HG03159 (cell line): ENCODE data around the gene IQGAP3.
"Not testable (repeated sequence)": the region's sequence is repeated elsewhere in the genome, so short reads cannot be mapped to it uniquely, and the experiment has no call there.

Experiments used
- ATAC-seq: cut with Tn5 transposase; IDR thresholded peaks from one replicate; pipeline ENCODE4 v1.9.1; 2021; ENCODE audit warnings: mild to moderate bottlenecking, moderate library complexity; ENCODE audit not compliant: unreplicated experiment

The IQGAP3 gene

DNA sequence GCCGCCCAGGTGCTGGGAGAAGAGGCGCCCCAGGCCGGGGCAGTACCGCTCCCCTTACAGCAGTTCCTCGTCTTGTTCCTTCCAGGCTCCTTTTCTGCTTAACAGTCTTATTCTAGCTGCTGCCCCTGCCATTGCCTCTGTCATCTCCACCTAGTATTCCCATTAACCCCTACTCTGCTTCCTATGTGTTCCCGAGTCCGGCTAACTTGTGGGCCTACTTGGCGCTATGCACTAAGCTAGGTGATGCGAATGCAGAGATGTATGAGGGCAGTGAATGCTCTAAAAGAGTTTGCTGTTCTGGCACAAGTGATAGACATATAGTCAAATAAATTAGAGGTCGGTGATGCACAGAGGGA, 276 bp upstream of the IQGAP3 start:
- ATAC-seq: no peak

DNA sequence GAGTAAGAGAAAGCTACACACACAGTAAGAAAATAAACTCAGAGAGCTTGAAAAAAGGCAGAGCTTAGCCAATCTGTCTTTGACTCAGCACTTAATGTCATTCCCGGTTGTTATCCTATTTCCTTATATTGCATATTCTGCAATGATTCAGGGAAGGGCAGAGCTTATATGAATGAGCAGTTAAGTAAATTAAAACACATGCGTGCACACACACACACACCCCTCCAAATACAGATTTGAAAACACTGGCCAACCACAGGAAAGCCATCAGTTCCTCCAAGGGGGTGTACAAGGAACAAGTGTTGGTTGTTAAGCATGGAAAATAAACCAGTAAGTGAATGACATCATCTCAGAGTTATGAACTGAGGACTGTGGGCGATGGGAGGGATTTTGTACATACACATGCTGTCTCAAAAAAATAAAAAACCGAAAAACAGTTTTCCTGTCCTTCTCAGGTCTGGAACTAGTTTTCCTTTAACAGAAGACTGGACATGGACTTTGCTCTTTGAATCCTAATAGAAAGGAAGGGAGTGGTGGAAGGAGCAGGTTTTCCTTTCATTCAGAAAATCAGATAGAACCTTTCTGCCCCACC, 1.0 kb downstream of the IQGAP3 start:
- ATAC-seq: no peak

DNA sequence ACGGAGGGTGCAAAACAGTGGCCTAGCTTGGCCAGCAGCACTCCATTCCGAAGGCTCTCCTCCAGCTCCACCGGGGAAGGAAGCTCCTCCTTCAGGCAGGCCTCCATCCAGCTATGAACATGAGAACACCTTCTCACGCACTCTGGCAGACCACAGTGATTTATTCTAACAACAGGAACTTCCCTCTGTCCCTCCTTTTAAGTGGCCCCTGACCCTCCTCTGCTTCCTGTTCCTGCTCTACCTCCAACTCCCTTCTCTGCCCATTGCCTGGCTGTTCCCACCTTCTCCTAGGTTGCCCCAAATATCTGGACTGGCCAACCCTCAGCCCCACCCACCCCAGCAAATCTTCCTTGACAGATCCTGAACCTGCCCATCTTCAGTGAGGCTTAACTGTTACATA, 5.9 kb downstream of the IQGAP3 start:
- no peak for ATAC-seq

DNA sequence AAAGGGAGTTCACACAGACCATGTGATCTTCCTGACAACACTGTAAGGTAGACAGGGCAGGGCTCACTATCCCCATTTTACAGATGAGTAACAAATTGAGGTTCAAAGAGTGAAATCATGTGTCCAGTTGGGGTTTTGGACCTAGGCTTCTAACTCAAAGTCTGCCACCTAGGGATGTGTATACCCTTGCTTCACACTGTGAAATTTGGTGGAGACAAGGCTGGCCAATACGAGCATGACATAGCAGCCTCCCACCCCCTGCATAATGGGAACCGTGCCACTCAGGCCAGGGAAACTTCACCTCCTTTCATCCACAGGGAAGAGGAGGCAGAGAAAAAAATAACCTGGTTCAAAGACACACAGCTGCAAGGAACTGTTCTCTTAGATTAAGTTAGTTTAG, 6.8 kb downstream of the IQGAP3 start:
- no peak for ATAC-seq

GRCh38 chr1:156560585-156561163, 11.7 kb downstream of the IQGAP3 start:
- no peak for ATAC-seq

GRCh38 chr1:156559797-156560385, 12.5 kb downstream of the IQGAP3 start:
- ATAC-seq: no peak

- ATAC-seq: no peak
Measured at GRCh38 chr1:156559086-156559796, 13.1 kb downstream of the IQGAP3 start.

DNA sequence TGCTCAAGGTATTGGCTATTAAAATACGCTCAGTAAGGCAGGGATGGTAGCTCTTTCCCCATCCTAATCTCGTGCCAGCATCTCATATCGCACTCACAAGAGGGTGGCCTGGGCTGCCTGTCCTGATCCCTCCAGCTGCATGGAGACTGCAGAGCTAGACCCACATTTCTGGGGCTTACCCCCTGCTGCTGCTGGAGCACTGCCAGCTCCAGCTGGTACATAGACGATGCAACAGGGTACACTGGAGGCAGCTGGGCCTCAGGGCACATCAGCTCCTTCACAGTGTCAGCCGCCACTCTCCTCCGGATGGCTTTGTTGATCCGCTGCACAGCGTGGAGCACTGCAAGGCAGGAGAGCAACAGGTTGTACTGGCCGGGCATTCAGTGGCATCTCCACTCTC, 16.0 kb downstream of the IQGAP3 start:
- ATAC-seq: no peak

GRCh38 chr1:156555715-156556114, 16.6 kb downstream of the IQGAP3 start:
- no peak for ATAC-seq

DNA sequence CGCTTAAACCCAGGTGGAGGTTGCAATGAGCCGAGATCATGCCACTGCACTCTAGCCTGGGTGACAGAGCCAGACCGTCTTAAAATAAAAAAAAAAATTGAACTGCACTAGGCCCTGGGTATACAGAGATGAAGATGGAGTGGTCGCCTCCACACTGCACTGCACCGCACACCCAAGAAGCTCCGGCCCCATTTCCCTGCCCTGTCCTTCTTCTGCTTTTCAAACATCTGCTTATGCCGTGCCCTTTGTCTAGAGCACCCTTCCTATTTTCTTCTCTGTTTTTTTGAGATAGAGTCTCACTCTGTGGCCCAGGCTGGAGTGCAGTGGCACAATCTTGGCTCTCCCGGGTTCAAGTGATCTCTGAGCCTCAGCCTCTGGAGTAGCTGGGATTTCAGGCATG, 17.4 kb downstream of the IQGAP3 start:
- no peak for ATAC-seq

- ATAC-seq: no peak
Measured at GRCh38 chr1:156553860-156554485, 18.4 kb downstream of the IQGAP3 start.

GRCh38 chr1:156552937-156553336, 19.4 kb downstream of the IQGAP3 start:
- not testable (repeated sequence) for ATAC-seq

- ATAC-seq: no peak
Measured at GRCh38 chr1:156552518-156552917, 19.8 kb downstream of the IQGAP3 start.

GRCh38 chr1:156551869-156552268, 20.5 kb downstream of the IQGAP3 start:
- no peak for ATAC-seq

GRCh38 chr1:156551066-156551643, 21.2 kb downstream of the IQGAP3 start:
- ATAC-seq: no peak

- ATAC-seq: no peak
Measured at GRCh38 chr1:156550346-156550745, 22.0 kb downstream of the IQGAP3 start.

DNA sequence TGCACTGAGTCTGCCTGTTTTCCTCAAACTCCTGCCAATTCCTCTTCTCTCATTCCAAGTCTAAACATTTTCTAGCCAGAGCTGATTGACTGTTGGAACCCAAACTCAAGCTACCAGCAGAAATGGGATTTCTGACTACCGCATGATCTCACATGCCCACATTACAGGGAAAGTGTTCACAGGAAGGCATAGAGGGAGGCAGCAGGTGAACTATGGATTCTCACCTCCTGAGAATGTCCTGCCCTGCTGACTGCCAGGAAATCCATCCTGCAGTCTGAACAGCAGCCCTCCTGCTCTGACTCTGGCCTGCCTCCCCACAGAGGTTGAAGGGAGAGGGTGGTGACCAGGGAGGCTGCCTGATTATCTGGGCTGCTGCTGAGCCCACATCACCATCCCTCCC, 22.5 kb downstream of the IQGAP3 start:
- ATAC-seq: no peak

GRCh38 chr1:156549390-156549789, 23.0 kb downstream of the IQGAP3 start:
- no peak for ATAC-seq

DNA sequence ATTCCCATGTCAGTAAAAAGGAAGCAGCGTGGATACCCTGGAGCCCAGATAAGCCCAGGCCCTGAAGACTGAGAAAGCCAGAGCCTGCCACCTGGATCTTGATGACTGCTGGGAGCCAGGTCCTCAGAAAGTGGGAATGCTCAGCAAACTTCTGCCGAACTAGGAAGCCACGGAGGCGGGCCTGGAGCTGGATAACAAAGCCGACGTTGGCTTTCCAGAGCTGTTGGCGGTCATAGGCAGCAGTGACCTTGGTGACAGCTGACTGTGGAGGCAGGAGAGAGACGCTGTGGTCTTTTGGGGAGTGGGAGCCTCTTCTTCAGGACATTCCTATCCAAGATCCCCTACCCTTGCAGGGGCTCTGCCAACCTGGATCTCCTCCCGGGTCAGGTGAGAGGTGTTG, 24.4 kb downstream of the IQGAP3 start:
- no peak for ATAC-seq

DNA sequence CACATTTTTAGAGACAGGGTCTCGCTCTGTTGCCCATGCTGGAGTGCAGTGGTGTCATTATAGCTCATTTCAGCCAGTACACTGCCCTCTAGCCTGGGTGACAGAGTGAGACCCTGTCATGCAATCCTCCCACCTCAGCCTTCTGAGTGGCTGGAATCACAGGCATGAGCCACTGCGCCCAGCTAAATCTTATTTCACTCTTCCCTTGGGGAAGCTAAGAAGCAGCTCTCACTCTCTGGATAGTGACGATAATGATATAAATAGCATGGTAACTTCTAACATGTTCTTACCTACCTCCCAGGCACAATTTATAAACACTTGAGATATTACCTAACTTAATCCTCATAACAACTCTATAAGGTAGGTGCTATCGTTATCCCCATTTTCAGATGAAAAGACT, 24.9 kb downstream of the IQGAP3 start:
- no peak for ATAC-seq

DNA sequence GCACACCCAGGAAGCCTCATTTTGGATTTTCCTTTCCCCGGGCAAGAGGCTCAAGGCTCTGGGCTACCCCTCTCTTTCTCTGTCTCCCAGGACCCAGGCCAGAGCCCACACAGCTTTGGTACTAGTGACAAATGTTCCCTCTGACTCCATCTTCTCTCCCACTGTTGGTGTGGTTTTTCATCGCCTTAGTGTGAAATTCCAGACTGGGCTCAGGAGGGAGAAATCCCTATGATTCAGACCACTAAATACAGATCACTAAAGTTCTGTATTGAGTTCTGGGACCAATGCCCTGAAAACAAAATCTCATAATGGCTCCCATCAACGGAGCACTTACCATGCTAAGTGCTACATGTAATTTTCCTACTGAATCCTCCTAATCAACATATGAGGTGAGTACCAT, 26.1 kb downstream of the IQGAP3 start:
- no peak for ATAC-seq
